HG02642 (cell line): Measurements from ENCODE around the gene PLXNA1.

Source experiments
- ATAC-seq: cut with Tn5 transposase; IDR thresholded peaks from one replicate; pipeline ENCODE4 v1.9.1; 2021; ENCODE audit warnings: mild to moderate bottlenecking; ENCODE audit not compliant: unreplicated experiment, poor library complexity

Gene PLXNA1

DNA sequence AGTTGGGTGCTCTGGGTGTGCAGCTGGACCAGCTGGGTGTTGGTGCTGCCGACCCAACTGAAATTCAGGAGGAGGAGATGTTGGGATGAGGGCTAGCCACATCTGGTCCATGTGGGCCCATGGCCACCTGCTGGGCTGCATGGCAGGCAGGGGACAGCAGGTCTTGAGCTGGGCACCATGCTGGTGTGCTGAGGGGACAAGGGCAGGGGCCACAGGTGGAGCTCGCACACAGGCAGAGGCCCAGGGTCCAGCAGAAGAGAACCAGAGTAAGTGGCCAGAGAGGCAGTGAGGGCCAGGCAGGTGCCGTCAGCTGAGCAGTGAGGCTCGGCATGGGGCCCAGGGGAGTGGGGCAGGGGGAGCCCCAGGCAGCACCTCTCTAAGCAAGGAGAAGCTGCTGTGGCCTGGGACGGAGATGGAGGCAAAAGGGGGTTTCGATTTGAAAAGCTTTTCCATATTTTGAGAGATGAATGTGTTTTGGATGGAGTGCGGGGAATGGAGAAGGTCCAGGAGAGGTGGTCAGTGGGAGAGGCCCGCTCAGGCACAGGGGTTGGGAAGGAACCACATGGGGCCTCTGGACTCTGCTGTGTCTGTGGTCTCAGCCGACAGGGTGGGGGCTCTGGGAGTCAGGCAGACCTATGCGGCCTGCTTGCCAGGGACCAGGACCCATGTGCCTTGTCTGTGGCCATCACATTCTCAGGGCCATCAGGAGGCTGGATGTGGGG, 30.5 kb upstream of the PLXNA1 start:
- ATAC-seq: no peak

DNA sequence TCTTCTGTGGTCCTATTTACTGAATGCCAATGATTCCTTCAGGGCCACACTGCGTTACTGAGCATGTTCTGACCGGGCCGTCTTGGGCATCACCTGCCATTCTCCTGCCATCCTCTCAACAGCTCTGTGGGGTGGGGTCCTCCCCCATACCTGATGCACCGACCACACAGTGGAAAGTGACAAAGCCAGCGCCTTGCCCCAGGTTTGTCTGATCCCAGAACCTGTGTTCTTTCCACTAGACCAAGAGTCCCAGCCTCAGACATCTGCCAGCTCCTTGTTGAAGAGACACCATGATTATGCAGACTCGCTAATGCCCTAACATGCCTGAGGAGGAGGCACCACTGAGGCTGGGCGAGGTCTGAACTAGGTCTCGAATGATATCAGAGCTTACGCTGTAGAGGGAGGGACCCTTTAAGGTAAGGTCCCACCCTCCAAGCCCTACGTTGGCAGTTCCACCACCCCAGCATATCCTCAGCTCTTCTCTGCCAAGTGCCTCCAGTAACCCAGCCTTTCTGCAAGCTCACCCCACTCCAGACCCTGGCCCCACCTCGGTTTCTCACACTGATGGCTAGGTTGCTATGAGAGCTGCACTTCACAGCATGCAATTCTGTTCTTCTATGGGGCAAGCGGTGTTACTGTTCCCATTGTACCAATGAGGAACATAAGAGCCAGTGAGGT, 29.8 kb upstream of the PLXNA1 start:
- no peak for ATAC-seq

DNA sequence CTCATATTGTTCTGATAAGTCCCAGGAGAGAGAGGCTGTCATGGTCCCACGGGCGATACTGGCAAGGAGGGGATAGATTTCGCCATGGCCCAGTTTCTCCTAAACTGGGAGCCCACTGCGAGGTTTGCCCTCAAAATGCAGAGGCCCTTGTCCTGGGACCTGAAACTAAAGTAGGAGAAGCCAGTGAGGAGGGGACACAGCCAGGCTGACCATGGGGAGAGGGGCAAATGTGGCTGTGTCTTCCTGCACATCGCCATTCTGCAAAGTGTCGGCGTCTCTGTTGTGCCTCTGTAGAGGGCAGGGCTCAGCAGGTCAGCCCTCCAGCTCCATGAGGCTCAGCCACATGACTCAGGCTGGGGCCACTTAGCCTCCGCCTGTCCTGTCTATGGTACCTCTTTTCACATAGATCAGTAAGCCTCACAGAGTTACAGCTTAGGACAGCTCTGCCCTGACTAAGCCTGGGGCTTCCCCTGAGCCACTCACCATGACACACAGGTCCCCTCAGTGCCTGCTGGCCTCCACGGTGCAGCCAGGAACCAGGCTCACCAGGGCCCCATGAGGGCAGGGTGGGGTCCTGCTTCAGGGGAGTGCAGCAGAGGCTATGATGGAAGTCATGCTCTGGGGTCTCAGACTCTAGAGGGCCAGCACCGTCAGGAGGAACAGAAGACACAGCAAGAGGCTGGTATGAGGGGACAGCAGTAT, 28.6 kb upstream of the PLXNA1 start:
- peak; percentile 76 for ATAC-seq

DNA sequence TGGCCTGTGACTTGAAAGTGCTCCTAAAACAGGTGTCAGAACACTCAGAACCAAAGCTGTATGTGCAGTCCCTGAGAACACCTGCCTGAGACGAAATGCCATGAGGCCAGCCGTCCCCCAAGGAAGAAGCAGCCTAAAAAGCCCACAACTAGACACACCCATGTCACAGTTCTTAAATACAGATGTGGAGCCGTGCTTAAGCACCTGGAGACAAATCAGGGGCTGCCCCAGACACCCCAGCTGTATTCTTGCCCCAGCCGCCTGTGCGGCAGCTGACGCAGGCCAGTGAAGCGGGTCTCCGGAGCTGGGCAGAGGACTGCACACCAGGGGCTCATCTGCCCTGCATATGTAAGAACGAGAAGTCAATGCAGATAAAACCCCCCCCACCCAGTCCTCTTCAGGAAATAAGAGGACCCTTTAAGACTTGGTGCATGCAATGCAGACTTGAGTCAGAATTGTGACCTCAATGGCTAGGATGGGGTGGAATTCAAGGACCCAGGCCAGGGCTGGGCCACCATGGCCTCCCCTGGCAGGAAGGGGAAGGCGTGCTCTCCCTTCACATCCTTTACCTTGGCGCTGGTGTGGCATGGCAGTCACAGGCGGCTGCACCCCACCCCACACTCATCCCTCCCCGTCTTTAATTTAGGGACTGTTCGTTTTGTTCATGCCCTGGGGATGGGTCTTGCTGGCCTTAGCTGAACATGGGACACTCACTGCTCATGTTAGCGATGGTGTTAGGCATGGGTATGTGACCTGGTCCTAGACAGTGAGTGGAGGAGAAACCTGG, 27.7 kb upstream of the PLXNA1 start:
- peak; percentile 78 for ATAC-seq

DNA sequence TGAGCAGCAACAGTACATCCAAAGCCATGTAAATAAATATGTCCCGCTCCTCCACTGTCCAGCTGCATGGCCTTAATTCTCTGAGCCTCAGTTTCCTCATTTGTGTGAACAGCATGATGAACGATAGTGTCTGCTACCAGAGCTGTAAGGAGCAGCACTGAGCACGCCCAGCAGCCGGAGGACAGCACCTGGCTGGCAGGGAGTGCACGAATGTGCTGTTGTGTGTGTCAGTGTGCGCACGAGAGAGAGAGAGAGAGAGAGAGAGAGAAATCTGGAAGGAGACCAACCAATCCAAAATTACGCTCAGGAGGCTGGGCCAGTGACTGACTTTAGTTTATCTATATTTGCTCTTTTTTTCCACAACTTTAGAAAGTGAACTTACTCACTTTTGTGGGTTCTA, 26.6 kb upstream of the PLXNA1 start:
- no peak for ATAC-seq

DNA sequence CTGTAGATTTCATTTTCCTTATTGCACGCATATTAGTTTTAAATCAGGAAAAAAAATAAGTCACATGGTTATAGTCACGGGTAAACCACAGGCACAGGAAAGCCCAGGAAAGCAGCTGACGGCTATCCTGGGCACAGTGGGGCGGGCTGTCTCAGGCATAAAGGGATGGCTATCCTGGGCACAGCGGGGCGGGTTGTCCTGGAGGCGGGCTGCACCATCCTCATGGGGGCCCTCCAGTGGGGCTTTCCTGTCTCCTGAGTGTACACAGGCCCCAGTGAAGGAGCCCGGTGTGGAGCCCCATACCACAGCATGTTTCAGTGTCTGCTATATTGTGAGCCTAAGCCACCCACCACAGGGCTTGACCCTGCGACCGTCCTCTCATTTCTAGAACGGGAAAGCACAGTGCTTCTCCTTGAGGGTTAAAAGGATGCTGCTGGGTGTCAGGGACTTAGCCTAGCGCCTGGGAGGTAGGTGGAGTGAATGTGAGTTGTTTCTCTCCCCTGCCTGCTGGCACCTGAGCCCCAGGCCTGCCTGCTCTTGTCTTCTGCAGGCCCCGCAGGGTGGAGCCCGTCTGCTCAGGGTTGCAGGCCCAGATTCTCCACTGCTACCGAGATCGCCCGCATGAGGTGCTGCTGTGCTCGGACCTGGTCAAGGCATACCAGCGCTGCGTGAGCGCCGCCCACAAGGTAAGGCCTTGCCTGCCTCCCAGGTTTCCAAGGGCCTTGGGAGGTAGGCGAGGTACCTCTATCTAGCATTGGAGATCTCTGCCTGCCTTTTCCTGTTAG, 25.9 kb upstream of the PLXNA1 start:
- no peak for ATAC-seq

DNA sequence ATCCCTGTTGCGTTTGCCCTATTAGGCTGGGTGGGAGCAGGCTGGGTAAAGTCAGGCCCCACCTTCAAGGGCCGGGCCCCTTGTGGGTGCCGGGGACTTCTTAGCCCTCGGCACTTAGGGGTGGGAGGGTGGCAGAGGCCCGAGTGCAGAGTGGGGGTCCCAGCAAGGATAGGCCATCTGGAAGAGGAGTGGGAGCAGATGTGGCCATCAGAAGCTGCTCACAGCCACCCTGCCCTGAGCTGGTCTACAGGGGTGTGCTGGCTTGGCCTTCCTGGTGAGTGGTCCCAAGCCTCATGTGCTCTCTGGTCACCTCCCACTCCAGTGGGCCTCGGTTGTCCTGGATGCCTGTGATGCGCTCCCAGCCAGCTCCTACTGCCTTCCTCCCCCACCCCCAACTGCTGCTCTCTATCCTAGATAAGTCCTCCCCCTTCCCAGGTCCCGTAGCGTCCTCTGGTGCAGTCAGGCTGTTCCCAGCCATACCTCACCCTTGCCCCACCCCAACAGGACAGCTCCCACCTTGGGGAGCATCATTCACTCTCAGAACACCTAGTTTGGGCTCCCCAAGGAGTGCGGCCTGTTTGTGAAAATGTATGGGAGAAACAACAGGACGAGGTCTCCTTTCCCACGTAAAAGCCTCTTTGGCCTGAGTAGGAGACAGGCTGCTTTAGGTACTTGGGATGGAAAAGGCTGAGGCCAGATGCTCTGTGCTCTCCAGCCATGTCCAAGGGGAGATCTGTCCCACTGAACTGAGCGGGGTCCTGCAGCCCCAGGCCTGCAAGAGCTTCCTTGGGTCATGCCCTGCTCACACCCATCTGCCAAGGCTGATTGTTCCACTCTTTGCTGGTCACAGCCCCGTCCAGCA, 24.9 kb upstream of the PLXNA1 start:
- ATAC-seq: no peak

DNA sequence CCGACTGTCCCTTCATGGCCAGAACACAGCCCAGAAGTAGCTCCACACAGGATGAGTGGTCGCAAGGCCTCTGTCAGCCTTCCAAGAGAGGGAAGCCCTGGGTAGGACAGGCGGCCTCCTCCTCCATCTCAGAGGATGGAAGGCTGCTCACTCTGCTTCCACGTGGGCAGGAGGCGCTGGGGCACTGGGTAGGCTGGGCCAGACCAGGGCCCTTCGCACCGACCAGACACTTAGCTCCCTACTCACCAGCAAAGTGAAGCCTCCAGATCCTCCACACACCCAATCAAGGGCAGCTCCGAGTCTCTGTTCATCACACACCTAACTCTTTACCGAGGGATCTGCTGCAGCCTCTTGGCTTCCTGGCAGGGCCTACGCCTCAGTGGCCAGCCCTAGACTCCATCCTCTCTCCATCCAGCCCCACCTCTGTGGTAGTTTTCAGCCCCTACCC, 24.3 kb upstream of the PLXNA1 start:
- ATAC-seq: no peak

DNA sequence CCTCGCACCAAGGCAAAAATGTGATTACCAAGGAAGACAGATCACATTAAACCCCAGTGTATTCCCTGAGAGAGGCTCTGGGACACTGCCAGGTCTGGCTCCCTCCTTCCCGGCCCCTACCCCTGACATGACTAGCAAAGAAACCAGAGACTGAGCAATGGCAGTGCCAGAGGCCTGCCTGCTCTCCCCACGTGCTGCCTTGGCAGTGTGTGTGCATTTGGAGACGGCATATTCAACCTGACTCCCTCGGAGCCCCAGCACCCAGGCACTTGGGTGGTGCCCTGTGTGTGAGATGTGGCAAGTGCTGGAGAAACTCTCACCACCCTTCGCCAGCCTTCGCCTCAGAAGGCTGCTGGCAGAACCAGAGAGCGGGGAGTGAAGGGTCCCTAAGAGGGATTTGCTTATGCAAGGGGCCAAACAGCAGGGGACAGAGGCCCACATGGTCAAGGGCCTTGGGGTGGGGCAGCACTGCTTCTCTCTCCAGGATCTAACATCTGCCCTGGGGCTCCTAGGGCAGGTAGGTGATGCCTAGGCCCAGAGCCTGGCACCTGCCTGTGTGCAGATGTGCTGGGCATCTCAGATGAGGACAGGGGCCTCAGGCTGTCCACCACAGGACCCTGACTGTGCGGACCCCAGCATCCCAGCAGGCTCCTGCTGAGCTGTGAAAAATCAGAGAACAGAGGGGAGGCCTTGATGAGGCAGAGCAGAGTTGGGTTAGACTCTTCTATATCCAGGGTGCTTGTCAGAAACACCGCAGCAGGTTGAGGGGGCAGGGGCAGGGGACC, 23.6 kb upstream of the PLXNA1 start:
- no peak for ATAC-seq

DNA sequence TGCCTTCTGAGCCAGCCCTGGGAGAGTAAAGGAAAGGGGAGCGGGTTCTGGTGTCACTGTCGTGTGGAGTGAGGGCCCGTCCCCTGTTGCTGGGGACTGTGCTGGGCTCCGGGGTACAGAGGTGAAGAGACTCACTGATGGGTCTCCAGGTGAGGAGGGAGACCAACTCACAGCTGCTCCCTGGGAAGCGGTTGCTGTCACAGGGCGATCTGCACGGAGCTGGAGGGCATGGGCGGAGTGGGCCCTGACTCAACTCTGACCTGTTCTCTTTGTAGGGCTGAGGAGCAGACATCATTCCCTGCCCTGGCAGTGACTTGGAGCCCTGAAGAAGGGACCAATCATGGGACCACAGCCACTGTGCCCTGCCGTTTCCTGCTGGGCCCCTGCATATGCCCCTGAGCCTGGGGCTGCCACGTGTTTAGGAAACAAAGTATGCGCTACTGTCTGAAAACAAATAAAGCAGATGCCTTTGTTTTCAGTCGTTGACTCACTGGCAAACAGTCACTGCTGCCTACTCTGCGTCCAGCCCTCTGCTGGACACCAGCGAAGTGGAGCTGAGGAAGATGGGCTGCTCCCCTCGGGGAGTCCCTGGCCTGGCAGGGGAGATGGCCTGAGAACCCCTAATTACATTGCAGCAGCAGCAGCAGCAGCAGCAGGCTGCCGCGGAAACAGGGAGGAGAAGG, 22.9 kb upstream of the PLXNA1 start:
- ATAC-seq: no peak

DNA sequence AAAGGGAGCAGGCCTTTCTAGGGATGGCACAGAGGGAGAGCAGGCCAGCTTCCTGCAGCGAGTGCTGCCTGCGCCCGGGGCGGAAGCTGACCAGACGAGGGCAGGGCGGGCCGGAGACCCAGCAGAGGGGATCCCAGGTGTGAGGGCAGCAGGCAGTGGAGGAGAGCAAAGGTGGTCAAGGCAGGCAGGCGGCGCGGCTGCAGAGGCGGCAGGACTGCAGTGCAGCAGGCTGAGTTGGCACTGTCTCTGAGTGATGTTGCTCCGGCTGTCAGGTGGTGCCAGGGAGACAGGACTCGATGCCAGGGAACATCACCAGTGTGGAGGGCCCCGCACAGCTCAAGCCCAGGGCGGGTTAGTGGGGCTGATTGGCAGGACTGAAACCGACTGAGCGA, 22.3 kb upstream of the PLXNA1 start:
- ATAC-seq: no peak

DNA sequence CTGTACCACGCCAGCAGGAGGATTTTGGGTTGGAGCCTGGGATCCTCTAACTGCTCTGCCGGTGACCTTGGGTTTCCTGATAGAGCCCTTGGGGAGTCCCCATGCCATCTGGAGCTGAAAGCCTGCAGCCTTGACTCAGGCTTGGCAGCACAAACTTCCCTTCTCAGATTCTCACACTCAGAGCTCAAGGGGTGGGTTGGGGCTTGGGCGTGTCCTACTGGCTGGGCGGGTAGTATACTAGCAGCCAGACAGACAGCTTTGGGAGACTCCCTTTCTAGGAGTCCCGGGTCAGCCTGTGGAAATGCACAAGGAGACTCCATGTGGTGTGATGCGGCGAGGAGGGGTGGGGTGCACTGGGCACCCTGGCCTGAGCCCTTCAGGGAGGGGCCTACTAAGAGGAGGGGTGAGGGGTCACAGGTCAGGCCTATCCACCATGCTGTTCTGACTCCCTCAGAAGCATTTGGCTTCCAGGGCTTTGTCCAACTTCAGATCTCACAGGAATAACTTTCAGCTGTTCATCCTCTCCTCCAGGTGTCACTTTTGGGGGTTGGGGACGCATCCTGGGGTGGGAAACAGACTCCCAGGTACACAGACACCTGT, 21.6 kb upstream of the PLXNA1 start:
- ATAC-seq: peak; percentile 61

DNA sequence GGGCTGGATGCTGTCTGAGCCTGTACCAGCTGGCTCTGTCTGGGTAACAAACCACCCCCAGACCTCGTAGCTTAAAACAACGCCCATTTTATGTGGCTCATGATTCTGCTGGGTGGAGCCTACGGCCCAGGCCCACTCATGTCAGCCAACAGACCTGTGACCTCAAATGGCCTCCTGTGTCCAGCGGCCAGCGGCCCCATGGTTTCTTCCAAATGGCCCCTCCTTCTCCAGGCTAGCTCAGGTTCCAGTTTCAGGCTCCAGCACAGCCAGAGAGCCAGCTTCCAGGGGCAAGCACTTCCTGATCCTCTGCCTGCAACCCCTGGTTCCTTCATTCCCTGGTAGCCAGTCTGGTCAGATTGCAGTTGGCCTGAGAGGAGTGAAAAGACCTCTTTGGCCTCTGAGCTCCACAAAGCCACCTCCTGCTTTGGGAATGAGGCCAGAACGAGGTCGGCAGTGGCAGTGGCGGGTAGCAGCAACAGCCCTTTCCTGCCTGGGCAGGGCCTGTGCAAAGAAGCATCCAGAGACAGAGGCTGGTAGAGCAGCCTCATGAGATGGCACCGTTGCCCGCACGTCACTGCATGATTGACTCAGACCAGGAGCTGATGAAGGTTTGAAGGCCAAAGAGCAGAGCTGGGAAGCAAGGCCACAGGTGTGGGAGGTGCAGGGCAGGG, 21.0 kb upstream of the PLXNA1 start:
- no peak for ATAC-seq

DNA sequence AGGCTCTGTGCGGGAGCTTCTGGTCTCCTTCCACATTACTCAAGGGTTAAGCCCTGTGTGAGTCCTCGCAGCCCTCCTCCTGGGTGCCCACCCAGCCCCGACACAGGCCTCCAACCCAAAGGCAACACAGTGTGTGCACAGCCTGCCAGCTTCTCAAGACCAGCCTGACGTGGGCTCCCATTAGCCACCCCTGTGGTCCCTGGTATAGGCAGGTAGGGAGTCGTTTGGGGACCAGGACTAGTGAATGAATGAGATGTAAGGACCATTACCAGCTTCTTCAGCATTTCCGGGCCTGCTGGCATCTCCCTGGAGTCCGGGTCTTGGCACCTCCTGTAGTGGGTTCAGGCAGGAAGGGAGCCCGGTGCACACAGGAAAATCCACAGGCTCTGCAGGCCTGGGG, 20.2 kb upstream of the PLXNA1 start:
- ATAC-seq: no peak

DNA sequence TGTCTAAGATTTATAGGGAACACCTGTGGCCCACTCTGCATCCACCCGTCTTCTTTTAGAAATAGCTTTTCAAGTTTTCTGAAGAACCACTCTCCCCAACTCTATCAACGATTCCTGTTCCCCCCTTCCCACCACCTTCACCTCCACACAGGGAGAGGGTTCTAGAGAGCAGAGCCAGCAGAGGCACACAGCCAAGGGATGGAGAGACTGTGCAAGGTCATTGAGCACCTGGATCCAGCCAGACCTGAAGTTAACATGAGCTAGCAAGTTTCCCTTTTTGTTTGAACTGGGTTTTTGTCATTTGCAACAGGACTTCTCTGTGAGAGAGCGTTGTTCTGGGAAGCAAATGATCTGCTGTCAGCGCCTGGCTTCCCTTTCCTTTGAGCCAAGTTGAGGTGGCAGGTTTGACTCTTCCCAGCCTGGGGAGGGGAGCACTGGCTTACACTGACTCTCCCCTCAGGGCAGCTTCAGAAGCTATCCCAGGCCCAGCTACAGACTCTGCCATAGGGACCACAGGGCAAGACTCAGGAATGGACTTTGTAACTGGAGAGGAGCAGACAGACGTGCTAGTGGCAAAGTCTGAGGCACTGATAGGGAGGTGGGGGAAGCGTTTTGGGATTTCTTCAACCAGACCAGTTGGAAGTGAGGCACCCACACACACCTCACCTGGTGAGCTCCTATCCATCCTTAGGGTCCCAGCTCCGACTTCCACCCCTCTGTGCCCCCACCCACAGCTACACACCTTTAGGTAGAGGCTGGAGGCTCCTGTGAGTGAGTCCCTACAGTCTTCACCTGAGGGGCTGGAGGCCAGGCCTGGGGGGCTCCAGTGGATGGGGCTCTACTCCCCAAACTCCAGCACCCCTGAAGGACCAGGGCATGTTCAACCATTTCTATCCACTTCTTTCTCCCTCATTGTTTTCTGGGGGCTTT, 19.4 kb upstream of the PLXNA1 start:
- ATAC-seq: no peak

DNA sequence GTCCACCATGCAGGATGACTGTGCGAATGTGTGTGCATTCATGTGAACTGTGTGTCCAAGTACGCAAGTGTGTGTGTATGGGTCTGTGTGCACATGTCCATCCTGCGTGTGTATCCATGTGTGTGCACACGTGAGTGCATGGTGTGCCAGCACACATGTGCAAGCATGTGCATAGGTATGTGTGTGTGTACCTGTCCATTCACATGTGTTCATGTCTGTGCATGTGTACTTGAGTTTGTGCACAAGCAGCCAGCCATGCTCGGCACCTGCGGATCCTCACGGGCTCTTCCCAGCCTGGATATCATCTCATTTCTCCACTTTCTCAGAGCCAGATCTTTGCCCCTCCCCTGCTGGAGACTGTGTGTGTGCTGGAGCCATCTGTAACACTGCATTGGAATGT, 18.7 kb upstream of the PLXNA1 start:
- no peak for ATAC-seq
